GM12874 (cell line): ENCODE data around the gene NDUFS6.

Experiments used
- CTCF ChIP-seq: IDR thresholded peaks from 2 replicates; pipeline ENCODE4 v1.5.1; 2011; ENCODE audit warnings: low read depth, mild to moderate bottlenecking, control low read depth, low read length, moderate library complexity; ENCODE audit not compliant: insufficient read depth

Gene NDUFS6

GRCh38 chr5:1797855-1798254 is 3.4 kb upstream of the NDUFS6 start:
- TF ChIP-seq CTCF = no peak

- TF ChIP-seq CTCF = no peak
Measured at GRCh38 chr5:1799110-1799601, 2.1 kb upstream of the NDUFS6 start.

GRCh38 chr5:1799602-1800471 is 1.4 kb upstream of the NDUFS6 start, which contains the start of gene MRPL36:
Gene MRPL36, minus strand, starts transcription at chr5:1799837. Its CDS starts 902 bp downstream, at chr5:1798935.
- no peak for TF ChIP-seq CTCF

- TF ChIP-seq CTCF = no peak
Measured at GRCh38 chr5:1800472-1801221, 560 bp upstream of the NDUFS6 start.

- no peak for TF ChIP-seq CTCF
Measured at GRCh38 chr5:1801967-1802295, 724 bp downstream of the NDUFS6 start.

- TF ChIP-seq CTCF = no peak
Measured at GRCh38 chr5:1803192-1803591, 2.0 kb downstream of the NDUFS6 start.

GRCh38 chr5:1804001-1804690 is 2.9 kb downstream of the NDUFS6 start:
- no peak for TF ChIP-seq CTCF
